GM23338 (cell line): ENCODE results near the gene SEC16A.

Experiments used
- CTCF ChIP-seq, 2 experiments: fragments of 200-600 bp in 1 of 2; sonication (generic) in 1 of 2; conservative IDR thresholded peaks; 2 replicates each; pipeline versions ENCODE4 v1.5.1 to v1.6.1; 2016 to 2017; ENCODE audit warnings: antibody characterized with exemption in 2 of 2, low read depth in 2 of 2, mild to moderate bottlenecking in 2 of 2, moderate library complexity in 1 of 2
- EZH2 ChIP-seq: fragments of 200-600 bp; sonication (generic); IDR thresholded peaks from one replicate; pipeline ENCODE4 v1.8.0; 2017; ENCODE audit warnings: antibody characterized with exemption, mild to moderate bottlenecking, low read depth; ENCODE audit not compliant: unreplicated experiment
- EZH2phosphoT487 ChIP-seq: fragments of 200-600 bp; sonication (generic); IDR thresholded peaks from one replicate; pipeline ENCODE4 v1.8.1; 2018; ENCODE audit warnings: antibody characterized with exemption; ENCODE audit not compliant: unreplicated experiment
- POLR2AphosphoS5 ChIP-seq: IDR thresholded peaks from 2 replicates; pipeline ENCODE4 v1.6.1; 2016; ENCODE audit warnings: antibody characterized with exemption, low read depth
- REST ChIP-seq: IDR thresholded peaks from one replicate; pipeline ENCODE4 v1.6.1; 2018; ENCODE audit warnings: antibody characterized with exemption; ENCODE audit not compliant: unreplicated experiment

- TF ChIP-seq CTCF (conservative IDR thresholded peaks at IDR 0.05; ENCODE audit: low read depth in 2 of 2) (no peak), REST (no peak), EZH2phosphoT487 (no peak), POLR2AphosphoS5 (no peak), EZH2 (no peak)
Observed at GRCh38 chr9:136403915-136404800, 78.7 kb downstream of the SEC16A start.
